Trophoblast cell (in vitro differentiated cells and primary cell): ENCODE data around the gene ITGB3BP.

ENCODE experiments used
- DNase-seq, 2 donors: peaks; one replicate each; pipeline ENCODE4 v3.0.0-alpha.2; 2016
- H2AFZ ChIP-seq: 2 replicates; pipeline ENCODE4 v1.6.1; 2013; ENCODE audit warnings: low read length, moderate library complexity, mild to moderate bottlenecking; ENCODE audit not compliant: insufficient read depth, poor library complexity
- H2AK5ac ChIP-seq: 2 replicates; pipeline ENCODE4 v1.6.1; 2013; ENCODE audit warnings: mild to moderate bottlenecking, low read length
- H2BK120ac ChIP-seq: 2 replicates; pipeline ENCODE4 v1.6.1; 2013; ENCODE audit warnings: low read length, mild to moderate bottlenecking, moderate library complexity; ENCODE audit not compliant: insufficient read depth, poor library complexity
- H2BK12ac ChIP-seq: 2 replicates; pipeline ENCODE4 v1.6.1; 2013; ENCODE audit warnings: mild to moderate bottlenecking, low read length, moderate library complexity
- H2BK5ac ChIP-seq: 2 replicates; pipeline ENCODE4 v1.6.1; 2013; ENCODE audit warnings: low read length, low read depth, moderate library complexity, mild to moderate bottlenecking; ENCODE audit not compliant: poor library complexity
- H3K14ac ChIP-seq: 2 replicates; pipeline ENCODE4 v1.6.1; 2013; ENCODE audit warnings: mild to moderate bottlenecking, low read length
- H3K18ac ChIP-seq: 2 replicates; pipeline ENCODE4 v1.6.1; 2013; ENCODE audit warnings: mild to moderate bottlenecking, low read length
- H3K23ac ChIP-seq: 2 replicates; pipeline ENCODE4 v1.6.1; 2013; ENCODE audit warnings: low read length
- H3K27ac ChIP-seq: 2 replicates; pipeline ENCODE4 v1.5.1; 2013; ENCODE audit warnings: low read depth, mild to moderate bottlenecking, inconsistent platforms, low read length, moderate library complexity
- H3K27me3 ChIP-seq: 2 replicates; pipeline ENCODE4 v1.6.1; 2013; ENCODE audit warnings: inconsistent platforms, mild to moderate bottlenecking, low read length, moderate library complexity; ENCODE audit not compliant: insufficient read depth
- H3K36me3 ChIP-seq, 2 experiments: 1 replicate in 1 of 2; 2 replicates in 1 of 2; pipeline ENCODE4 v1.6.1; 2013; ENCODE audit warnings: low read length in 2 of 2, mild to moderate bottlenecking in 2 of 2, moderate library complexity in 1 of 2; ENCODE audit not compliant: insufficient read depth in 2 of 2, control insufficient read depth in 1 of 2
- H3K4ac ChIP-seq: 2 replicates; pipeline ENCODE4 v1.6.1; 2013; ENCODE audit warnings: low read depth, mild to moderate bottlenecking, low read length, moderate library complexity
- H3K4me1 ChIP-seq, 2 experiments: 1 replicate in 1 of 2; 2 replicates in 1 of 2; pipeline ENCODE4 v1.6.1; 2013; ENCODE audit warnings: low read length in 2 of 2, mild to moderate bottlenecking in 2 of 2, moderate library complexity in 1 of 2; ENCODE audit not compliant: insufficient read depth in 2 of 2, control insufficient read depth in 1 of 2
- H3K4me2 ChIP-seq: 2 replicates; pipeline ENCODE4 v1.6.1; 2013; ENCODE audit warnings: inconsistent platforms, mild to moderate bottlenecking, low read length, moderate library complexity
- H3K4me3 ChIP-seq: 2 replicates; pipeline ENCODE4 v1.5.1; 2013; ENCODE audit warnings: mild to moderate bottlenecking, low read depth, low read length, inconsistent platforms
- H3K79me1 ChIP-seq: one replicate; pipeline ENCODE4 v1.6.1; 2013; ENCODE audit warnings: low read length
- H3K79me2 ChIP-seq: 2 replicates; pipeline ENCODE4 v1.6.1; 2013; ENCODE audit warnings: low read length, mild to moderate bottlenecking; ENCODE audit not compliant: control insufficient read depth, insufficient read depth, poor library complexity
- H3K9ac ChIP-seq: 2 replicates; pipeline ENCODE4 v1.6.1; 2013; ENCODE audit warnings: mild to moderate bottlenecking, low read length
- H3K9me3 ChIP-seq: 2 replicates; pipeline ENCODE4 v1.6.1; 2013; ENCODE audit warnings: low read depth, mild to moderate bottlenecking, control low read depth, inconsistent platforms, low read length; ENCODE audit not compliant: insufficient read depth
- H4K12ac ChIP-seq: 2 replicates; pipeline ENCODE4 v1.6.1; 2013; ENCODE audit warnings: low read depth, mild to moderate bottlenecking, low read length, moderate library complexity
- H4K8ac ChIP-seq: 2 replicates; pipeline ENCODE4 v1.6.1; 2013; ENCODE audit warnings: low read depth, mild to moderate bottlenecking, low read length, moderate library complexity
- H4K91ac ChIP-seq: one replicate; pipeline ENCODE4 v1.6.1; 2013; ENCODE audit warnings: low read depth, mild to moderate bottlenecking, low read length, moderate library complexity
- WGBS: extraction: QIAGEN DNeasy Blood & Tissue Kit; methylation state at CpG from one replicate; pipeline ENCODE4 v1.1.7; 2013; ENCODE audit warnings: missing lambda C conversion rate; ENCODE audit not compliant: insufficient read length, insufficient coverage; ENCODE audit errors: extremely low coverage; 5-methylcytosine and 5-hydroxymethylcytosine counted together

ITGB3BP gene

DNA sequence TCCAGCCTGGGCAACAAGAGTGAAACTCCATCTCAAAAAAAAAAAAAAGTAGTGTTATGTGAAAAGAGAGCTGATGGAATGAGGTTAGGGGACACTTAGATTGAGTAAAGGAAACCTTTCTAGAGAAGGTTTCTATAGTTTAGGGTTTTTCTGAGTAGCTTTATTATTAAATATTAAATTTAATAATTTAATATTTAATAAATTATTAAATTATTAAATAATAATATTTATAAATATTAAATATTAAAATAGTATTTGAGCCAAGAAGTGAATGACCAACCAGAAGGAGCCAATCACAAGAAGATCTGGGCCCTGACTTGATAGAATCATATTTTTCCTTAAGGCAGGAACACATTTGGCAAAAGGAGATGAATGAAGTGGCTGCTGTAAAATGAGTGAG, 104.9 kb downstream of the ITGB3BP start:
- H4K12ac ChIP-seq, result no peak overlapping the region
- H3K4ac ChIP-seq, result no peak overlapping the region
- H3K79me1 ChIP-seq, result no peaks in the 10 kb centered on the region
- H3K4me2 ChIP-seq, result no peak overlapping the region
- no peaks in the 10 kb centered on the region for H3K36me3 ChIP-seq
- H2AFZ ChIP-seq, result no peak overlapping the region
- no peak overlapping the region for H4K91ac ChIP-seq
- no peaks in the 10 kb centered on the region for H3K27me3 ChIP-seq
- H3K4me3 ChIP-seq, result no peak overlapping the region
- H3K14ac ChIP-seq, result no peak overlapping the region
- H2AK5ac ChIP-seq, result no peak overlapping the region
- H2BK12ac ChIP-seq, result no peak overlapping the region
- no peak overlapping the region for H3K27ac ChIP-seq
- H2BK5ac ChIP-seq, result no peak overlapping the region
- H3K9ac ChIP-seq, result no peak overlapping the region
- H2BK120ac ChIP-seq, result no peak overlapping the region
- no peak overlapping the region for H3K23ac ChIP-seq
- H3K18ac ChIP-seq, result no peak overlapping the region
- no peak for DNase-seq
- H3K9me3 ChIP-seq, result no peaks in the 10 kb centered on the region
- H3K4me1 ChIP-seq, result no peaks in the 10 kb centered on the region
- H4K8ac ChIP-seq, result no peak overlapping the region
- H3K79me2 ChIP-seq, result no peaks in the 10 kb centered on the region

DNA sequence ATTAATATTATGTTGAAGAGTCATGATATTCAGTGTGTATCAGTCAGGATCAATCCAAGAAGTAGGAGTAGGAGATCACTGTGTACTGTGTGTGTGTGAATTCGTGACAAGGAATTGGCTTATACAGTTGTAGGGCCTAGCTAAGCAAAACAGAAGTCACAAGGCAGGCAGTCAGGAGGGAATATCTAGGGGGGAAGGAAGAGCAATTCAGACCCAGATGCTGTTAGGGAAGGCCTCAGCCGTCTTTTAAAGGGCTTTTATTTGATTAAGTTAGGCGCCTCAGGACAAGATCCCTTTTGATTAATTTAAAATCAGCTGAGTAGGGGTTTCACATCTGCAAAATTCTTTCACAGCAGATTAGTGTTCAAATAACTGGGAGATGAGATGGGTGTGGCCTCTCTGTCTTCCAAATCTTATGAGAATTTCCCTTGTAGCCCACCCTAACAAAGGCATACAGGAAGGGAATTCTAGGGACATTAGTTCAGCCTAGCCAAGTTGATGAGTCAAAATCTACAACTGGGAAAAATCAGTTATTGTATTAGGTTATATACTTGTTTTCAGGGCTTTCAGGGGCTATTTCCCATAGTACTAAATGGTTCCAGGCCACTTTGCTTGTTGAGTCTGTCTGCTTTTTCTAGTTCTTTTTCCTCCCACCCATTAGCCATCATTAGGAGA, 108.2 kb downstream of the ITGB3BP start:
- DNase-seq, result no peak
- Histone ChIP-seq H3K36me3 (no peaks in the 10 kb centered on the region), H3K4me1 (no peaks in the 10 kb centered on the region), H4K8ac (no peak overlapping the region), H3K79me2 (no peaks in the 10 kb centered on the region), H2BK120ac (no peak overlapping the region), H3K9ac (no peak overlapping the region), H3K4ac (no peak overlapping the region), H3K18ac (no peak overlapping the region), H3K27ac (no peak overlapping the region), H3K14ac (no peak overlapping the region), H4K12ac (no peak overlapping the region), H3K9me3 (no peaks in the 10 kb centered on the region), H2BK12ac (no peak overlapping the region), H4K91ac (no peak overlapping the region), H2AK5ac (no peak overlapping the region), H3K23ac (no peak overlapping the region), H3K4me3 (no peak overlapping the region), H2AFZ (no peak overlapping the region), H3K27me3 (no peaks in the 10 kb centered on the region), H3K4me2 (no peak overlapping the region), H2BK5ac (no peak overlapping the region), H3K79me1 (no peaks in the 10 kb centered on the region)
- whole genome bisulfite sequencing, result no CpG with 5 or more reads among the region's 3 CpGs

DNA sequence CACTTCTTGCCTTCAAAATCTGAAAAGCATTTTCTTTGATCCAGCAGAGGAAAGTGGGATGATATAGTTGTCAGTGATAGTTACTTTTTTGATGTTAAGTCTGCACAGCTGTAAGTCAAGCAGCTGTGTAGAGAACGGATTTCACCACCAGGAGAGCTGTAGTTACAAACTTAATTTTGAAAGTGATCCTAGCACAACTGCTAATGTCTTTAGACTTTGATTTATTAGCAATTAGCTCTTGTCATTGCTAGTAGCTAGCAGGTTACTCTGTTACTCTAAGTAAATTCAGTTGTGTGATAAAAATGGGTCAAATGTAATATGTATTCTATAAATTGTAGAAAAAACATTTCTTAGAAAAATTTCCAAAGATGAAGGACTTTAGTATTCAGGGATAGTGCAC, 109.6 kb downstream of the ITGB3BP start:
- no peak overlapping the region for H2AFZ ChIP-seq
- WGBS, result no CpG with 5 or more reads among the region's 1 CpG
- no peaks in the 10 kb centered on the region for H3K27me3 ChIP-seq
- H4K91ac ChIP-seq, result no peak overlapping the region
- H3K4me3 ChIP-seq, result no peak overlapping the region
- no peak overlapping the region for H3K9ac ChIP-seq
- no peak overlapping the region for H2BK5ac ChIP-seq
- H3K4me1 ChIP-seq, result no peaks in the 10 kb centered on the region
- no peaks in the 10 kb centered on the region for H3K79me1 ChIP-seq
- no peaks in the 10 kb centered on the region for H3K36me3 ChIP-seq
- no peak overlapping the region for H2AK5ac ChIP-seq
- no peak overlapping the region for H2BK12ac ChIP-seq
- H3K27ac ChIP-seq, result no peak overlapping the region
- H2BK120ac ChIP-seq, result no peak overlapping the region
- no peak overlapping the region for H3K23ac ChIP-seq
- no peaks in the 10 kb centered on the region for H3K79me2 ChIP-seq
- no peak overlapping the region for H4K8ac ChIP-seq
- no peak overlapping the region for H3K14ac ChIP-seq
- no peak overlapping the region for H3K4ac ChIP-seq
- H3K18ac ChIP-seq, result no peak overlapping the region
- no peak overlapping the region for H3K4me2 ChIP-seq
- no peak overlapping the region for H4K12ac ChIP-seq
- no peaks in the 10 kb centered on the region for H3K9me3 ChIP-seq
- DNase-seq, result no peak

DNA sequence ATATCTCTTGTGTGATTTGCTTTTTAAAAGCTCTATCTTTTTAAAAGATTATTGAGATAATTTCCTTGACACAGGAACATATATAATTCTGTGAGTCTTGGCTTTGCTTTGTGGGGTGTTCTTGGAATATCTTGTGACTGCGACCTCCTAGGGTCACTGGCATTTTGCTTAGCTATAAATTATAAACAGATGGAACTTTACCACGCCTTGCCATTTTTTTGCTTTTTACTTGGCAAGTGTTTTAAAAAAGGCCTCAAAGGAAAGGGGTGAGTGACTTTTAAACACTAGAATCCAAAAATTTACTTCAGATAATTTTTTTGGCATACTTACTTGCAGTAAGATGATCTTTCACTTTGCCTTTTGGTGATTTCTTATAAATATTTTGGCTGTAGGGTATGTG, 112.0 kb downstream of the ITGB3BP start:
- H3K14ac ChIP-seq, result no peak overlapping the region

More for the DNA sequence above, 112.0 kb downstream of the ITGB3BP start:
- Histone ChIP-seq H3K79me2 (no peaks in the 10 kb centered on the region), H2AFZ (no peak overlapping the region), H4K12ac (no peak overlapping the region), H2BK12ac (no peak overlapping the region), H3K4me2 (no peak overlapping the region), H2AK5ac (no peak overlapping the region), H4K8ac (no peak overlapping the region), H3K9ac (no peak overlapping the region), H3K27me3 (no peaks in the 10 kb centered on the region), H2BK5ac (no peak overlapping the region), H3K4ac (no peak overlapping the region), H3K4me3 (no peak overlapping the region), H3K79me1 (no peaks in the 10 kb centered on the region), H3K9me3 (no peaks in the 10 kb centered on the region), H2BK120ac (no peak overlapping the region), H3K27ac (no peak overlapping the region), H3K36me3 (no peaks in the 10 kb centered on the region), H3K18ac (no peak overlapping the region), H3K4me1 (no peaks in the 10 kb centered on the region), H3K23ac (no peak overlapping the region), H4K91ac (no peak overlapping the region)
- no peak for DNase-seq
- WGBS, result no CpG with 5 or more reads among the region's 2 CpGs
